ENCODE data around the gene SLC22A12. TPM values are rescaled to one million over a fixed set of nuclear protein-coding genes. Genes with fewer than 3 reads are reported as not detected.

The SLC22A12 gene
- total RNA-seq, 4 donors from 2014 or later = not detected

GRCh38 chr11:64571050-64571409, 20.0 kb upstream of the SLC22A12 start:
- H3K9me3 ChIP-seq = no peaks in the 10 kb centered on the region
- 90% methylated on average over 11 of the region's 11 CpGs; no CpG with 5 or more reads in 1 of the 2 donors for WGBS, 2 donors (ENCODE audit: low coverage in 1 of 2)
- no peaks in the 10 kb centered on the region for H3K36me3 ChIP-seq
- intact Hi-C loops (cut with DNase I; ENCODE audit: low total_unique reads) = no loop called here
- H3K4me3 ChIP-seq = no peak overlapping the region
- DNase-seq = no peak
- no peaks in the 10 kb centered on the region for H3K27me3 ChIP-seq
- in situ Hi-C loops (cut with MboI; ENCODE audit: low pct_ligation_motif_present in 1 of 4, low pct_unique_long_range_greater_than_20kb in 1 of 4, low sequenced_read_pairs in 3 of 4) = no loop called here
- H3K27ac ChIP-seq = no peak overlapping the region
- no peak for TF ChIP-seq POLR2AphosphoS5 (IDR thresholded peaks at IDR 0.05)
- no peak for TF ChIP-seq POLR2A (IDR thresholded peaks at IDR 0.05)
- no peak for TF ChIP-seq CTCF (IDR thresholded peaks at IDR 0.05)
- no peak for TF ChIP-seq EP300 (IDR thresholded peaks at IDR 0.05; ENCODE audit: low read depth)
- peaks cover 0 to 16% (median 0%) of the 10 kb centered on the region in 4 donors for H3K4me1 ChIP-seq

- intact Hi-C loops (cut with DNase I; ENCODE audit: low total_unique reads) (no loop called here), in situ Hi-C loops (cut with MboI; ENCODE audit: low pct_ligation_motif_present in 1 of 4, low pct_unique_long_range_greater_than_20kb in 1 of 4, low sequenced_read_pairs in 3 of 4) (no loop called here)
- Histone ChIP-seq H3K9me3 (no peaks in the 10 kb centered on the region), H3K4me1 (peaks cover 0 to 11% (median 0%) of the 10 kb centered on the region in 4 donors), H3K36me3 (no peaks in the 10 kb centered on the region), H3K4me3 (no peak overlapping the region), H3K27me3 (no peaks in the 10 kb centered on the region), H3K27ac (no peak overlapping the region)
- 39 to 58% methylated on average over 11 to 22 of the region's 22 CpGs for whole genome bisulfite sequencing, 2 donors (ENCODE audit: low coverage in 1 of 2)
- TF ChIP-seq POLR2AphosphoS5 (IDR thresholded peaks at IDR 0.05) (no peak), CTCF (IDR thresholded peaks at IDR 0.05) (no peak), EP300 (IDR thresholded peaks at IDR 0.05; ENCODE audit: low read depth) (no peak), POLR2A (IDR thresholded peaks at IDR 0.05) (no peak)
- peak; percentile 61 for DNase-seq
These were observed 19.5 kb upstream of the SLC22A12 start for GRCh38 chr11:64571410-64572091.

GRCh38 chr11:64572143-64572542, 18.9 kb upstream of the SLC22A12 start:
- H3K27ac ChIP-seq = no peak overlapping the region
- H3K4me3 ChIP-seq = no peak overlapping the region
- no peaks in the 10 kb centered on the region for H3K9me3 ChIP-seq
- no peaks in the 10 kb centered on the region for H3K27me3 ChIP-seq
- in situ Hi-C loops (cut with MboI; ENCODE audit: low pct_ligation_motif_present in 1 of 4, low pct_unique_long_range_greater_than_20kb in 1 of 4, low sequenced_read_pairs in 3 of 4) (no loop called here), intact Hi-C loops (cut with DNase I; ENCODE audit: low total_unique reads) (no loop called here)
- H3K4me1 ChIP-seq = peaks cover 0 to 6% (median 0%) of the 10 kb centered on the region in 4 donors
- no peak for DNase-seq
- TF ChIP-seq CTCF (IDR thresholded peaks at IDR 0.05) (no peak), POLR2AphosphoS5 (IDR thresholded peaks at IDR 0.05) (no peak), POLR2A (IDR thresholded peaks at IDR 0.05) (no peak), EP300 (IDR thresholded peaks at IDR 0.05; ENCODE audit: low read depth) (no peak)
- H3K36me3 ChIP-seq = no peaks in the 10 kb centered on the region
- 83 to 91% methylated on average over 4 to 8 of the region's 8 CpGs for WGBS, 2 donors (ENCODE audit: low coverage in 1 of 2)

GRCh38 chr11:64577202-64577601, 13.8 kb upstream of the SLC22A12 start:
- Histone ChIP-seq H3K4me3 (no peak overlapping the region), H3K27me3 (no peaks in the 10 kb centered on the region), H3K27ac (no peak overlapping the region), H3K4me1 (no peaks in the 10 kb centered on the region), H3K9me3 (no peaks in the 10 kb centered on the region), H3K36me3 (no peaks in the 10 kb centered on the region)
- DNase-seq = no peak
- 87 to 89% methylated on average over 6 of the region's 6 CpGs for WGBS, 2 donors (ENCODE audit: low coverage in 1 of 2)
- TF ChIP-seq POLR2AphosphoS5 (IDR thresholded peaks at IDR 0.05) = no peak
- no peak for TF ChIP-seq POLR2A (IDR thresholded peaks at IDR 0.05)
- TF ChIP-seq EP300 (IDR thresholded peaks at IDR 0.05; ENCODE audit: low read depth) = no peak
- TF ChIP-seq CTCF (IDR thresholded peaks at IDR 0.05) = no peak
- in situ Hi-C loops (cut with MboI; ENCODE audit: low pct_ligation_motif_present in 1 of 4, low pct_unique_long_range_greater_than_20kb in 1 of 4, low sequenced_read_pairs in 3 of 4) (no loop called here), intact Hi-C loops (cut with DNase I; ENCODE audit: low total_unique reads) (no loop called here)

Measured in transverse colon (tissue), 4 donors.